Stimulated activated CD4-positive, alpha-beta T cell treated with anti-CD3 and anti-CD28 coated beads, Interleukin-1b, Interleukin-23, amount 100 ng/mL, for 48 hours (primary cell): Measurements from ENCODE around the gene FAF1.

ENCODE experiments used
- DNase-seq: peaks from one replicate; pipeline ENCODE4 v3.0.0-alpha.2; 2020

Gene FAF1

GRCh38 chr1:50693829-50694228 lies 266.2 kb downstream of the FAF1 start:
- DNase-seq: no peak

- no peak for DNase-seq
Measured at GRCh38 chr1:50684185-50684584, 275.9 kb downstream of the FAF1 start.

- no peak for DNase-seq
Measured at GRCh38 chr1:50681931-50682330, 278.1 kb downstream of the FAF1 start.

GRCh38 chr1:50667710-50668356 lies 292.2 kb downstream of the FAF1 start:
- no peak for DNase-seq

GRCh38 chr1:50667272-50667671 lies 292.8 kb downstream of the FAF1 start:
- DNase-seq: no peak

- DNase-seq: no peak
Measured at GRCh38 chr1:50666849-50667248, 293.2 kb downstream of the FAF1 start.

- DNase-seq: no peak
Measured at GRCh38 chr1:50665413-50665812, 294.7 kb downstream of the FAF1 start.

- DNase-seq: no peak
Measured at GRCh38 chr1:50661626-50662025, 298.4 kb downstream of the FAF1 start.

- no peak for DNase-seq
Measured at GRCh38 chr1:50659107-50659662, 300.9 kb downstream of the FAF1 start.

- no peak for DNase-seq
Measured at GRCh38 chr1:50658459-50659076, 301.5 kb downstream of the FAF1 start.

GRCh38 chr1:50656931-50657330 lies 303.1 kb downstream of the FAF1 start:
- no peak for DNase-seq

GRCh38 chr1:50651476-50652263 lies 308.4 kb downstream of the FAF1 start:
- DNase-seq: no peak

- no peak for DNase-seq
Measured at GRCh38 chr1:50646526-50646925, 313.5 kb downstream of the FAF1 start.

GRCh38 chr1:50645139-50645538 lies 314.9 kb downstream of the FAF1 start:
- DNase-seq: no peak

- DNase-seq: no peak
Measured at GRCh38 chr1:50644447-50645105, 315.5 kb downstream of the FAF1 start.

GRCh38 chr1:50637460-50637859 lies 322.6 kb downstream of the FAF1 start:
- no peak for DNase-seq

GRCh38 chr1:50634251-50634650 lies 325.8 kb downstream of the FAF1 start:
- DNase-seq: no peak

GRCh38 chr1:50633465-50633864 lies 326.6 kb downstream of the FAF1 start:
- no peak for DNase-seq

- no peak for DNase-seq
Measured at GRCh38 chr1:50631161-50631560, 328.9 kb downstream of the FAF1 start.

- no peak for DNase-seq
Measured at GRCh38 chr1:50622259-50622658, 337.8 kb downstream of the FAF1 start.

GRCh38 chr1:50620680-50621329 lies 339.3 kb downstream of the FAF1 start:
- no peak for DNase-seq

- no peak for DNase-seq
Measured at GRCh38 chr1:50615036-50615750, 344.9 kb downstream of the FAF1 start.
